ENCODE results near the gene NIM1K. TPM values are rescaled to one million over a fixed set of nuclear protein-coding genes. Genes with fewer than 3 reads are reported as not detected.
"Not testable (repeated sequence)": the region's sequence is repeated elsewhere in the genome, so short reads cannot be mapped to it uniquely, and the experiment has no call there.

Gene NIM1K
- total RNA-seq, 1 donor from 2014 or later = 0.58 TPM

- DNase-seq (ENCODE audit: low spot score) = no peak
Observed at GRCh38 chr5:43227655-43228054, 35.6 kb downstream of the NIM1K start.

- no peak for DNase-seq (ENCODE audit: low spot score)
Observed at GRCh38 chr5:43230707-43231106, 38.7 kb downstream of the NIM1K start.

GRCh38 chr5:43231977-43232376 is 40.0 kb downstream of the NIM1K start:
- DNase-seq (ENCODE audit: low spot score) = no peak

GRCh38 chr5:43232943-43233833 is 41.2 kb downstream of the NIM1K start:
- DNase-seq (ENCODE audit: low spot score) = no peak

DNA sequence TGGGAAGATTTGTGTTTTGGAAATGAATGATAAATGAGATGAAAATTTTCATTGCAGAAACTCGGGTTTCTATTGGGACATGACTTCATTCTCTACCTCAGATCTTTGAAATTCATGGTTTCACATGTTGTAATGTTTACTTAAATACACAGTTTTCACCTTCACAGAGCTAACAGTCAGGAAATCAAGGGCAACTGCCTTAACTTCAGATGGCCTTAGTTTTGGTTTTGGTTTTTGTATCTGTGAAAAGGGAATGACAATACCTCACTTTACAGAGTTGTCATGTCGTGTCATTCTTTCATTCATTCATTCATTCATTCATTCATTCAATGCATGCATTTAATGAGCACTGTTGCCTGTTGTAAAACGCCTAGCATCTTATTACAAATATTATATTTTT is 41.9 kb downstream of the NIM1K start:
- DNase-seq (ENCODE audit: low spot score) = no peak

DNA sequence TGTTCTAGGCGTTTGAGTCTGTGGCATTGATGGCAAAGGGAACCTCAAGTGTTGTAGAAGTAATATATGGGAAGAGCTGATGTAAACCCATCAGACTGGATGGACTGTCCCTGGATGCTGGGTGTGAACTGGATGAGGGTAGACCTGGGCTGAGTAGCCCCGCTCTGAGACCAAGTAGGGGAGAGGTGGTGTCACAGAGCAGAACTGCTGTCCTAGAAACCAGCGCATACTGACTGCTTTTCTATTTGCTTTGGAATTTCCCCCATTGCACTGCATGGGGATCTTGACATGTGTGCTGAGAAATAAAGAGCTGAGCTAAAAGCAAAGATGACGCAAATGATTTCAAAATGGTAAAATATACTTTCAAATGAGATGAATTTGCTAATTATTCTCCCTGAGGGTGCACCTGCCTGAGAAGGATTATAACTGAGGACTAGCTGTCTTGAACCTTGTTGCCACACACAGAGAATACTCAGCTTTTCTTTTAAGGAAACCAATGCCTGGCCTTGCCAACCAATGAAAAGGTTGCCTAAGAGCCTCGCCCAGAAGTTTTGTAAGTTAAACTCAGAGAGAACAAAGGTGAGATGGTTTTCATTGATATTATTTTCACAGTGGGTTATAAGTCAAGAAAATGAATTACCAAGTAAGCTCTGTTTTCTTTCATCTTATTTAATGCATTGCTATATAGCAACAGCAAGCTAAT is 44.8 kb downstream of the NIM1K start:
- no peak for DNase-seq (ENCODE audit: low spot score)

- no peak for DNase-seq (ENCODE audit: low spot score)
Observed at GRCh38 chr5:43242196-43242595, 50.2 kb downstream of the NIM1K start.

GRCh38 chr5:43243270-43243669 is 51.2 kb downstream of the NIM1K start:
- DNase-seq (ENCODE audit: low spot score) = no peak

DNA sequence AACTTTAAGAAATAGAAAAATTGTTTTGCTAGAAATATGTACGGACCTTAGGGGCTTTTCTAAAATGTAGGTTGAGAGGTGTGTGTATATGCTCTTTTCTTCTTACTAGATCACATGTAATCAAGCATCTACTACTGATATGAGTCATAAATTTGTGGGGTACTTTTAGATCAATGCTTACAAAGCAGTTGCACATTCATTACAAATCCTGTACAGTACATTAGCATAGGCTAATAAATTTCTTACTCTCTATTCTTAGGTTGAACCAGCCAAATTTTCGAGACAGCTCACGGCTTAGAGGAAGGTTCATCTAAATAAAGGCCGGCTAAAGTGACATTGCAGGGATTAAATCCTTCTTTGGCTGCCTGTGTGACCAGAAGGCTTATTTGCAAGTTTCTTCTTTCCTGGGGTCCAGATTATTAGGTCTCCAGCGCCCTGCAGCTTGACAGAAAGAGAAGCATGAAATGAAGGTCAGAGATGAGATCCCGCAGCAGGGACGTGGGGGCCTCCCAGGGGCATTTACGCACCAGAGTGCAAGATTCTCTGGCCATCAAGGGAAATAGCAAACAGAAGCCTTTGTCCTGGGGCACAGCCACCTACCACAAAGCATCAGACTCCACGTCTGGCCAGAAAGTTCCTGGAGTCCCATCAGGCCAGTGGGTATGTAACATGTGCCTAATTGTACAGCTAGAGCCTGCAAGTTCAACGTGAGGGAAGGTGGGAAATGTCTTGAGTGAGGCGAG is 53.0 kb downstream of the NIM1K start:
- DNase-seq (ENCODE audit: low spot score) = no peak

DNA sequence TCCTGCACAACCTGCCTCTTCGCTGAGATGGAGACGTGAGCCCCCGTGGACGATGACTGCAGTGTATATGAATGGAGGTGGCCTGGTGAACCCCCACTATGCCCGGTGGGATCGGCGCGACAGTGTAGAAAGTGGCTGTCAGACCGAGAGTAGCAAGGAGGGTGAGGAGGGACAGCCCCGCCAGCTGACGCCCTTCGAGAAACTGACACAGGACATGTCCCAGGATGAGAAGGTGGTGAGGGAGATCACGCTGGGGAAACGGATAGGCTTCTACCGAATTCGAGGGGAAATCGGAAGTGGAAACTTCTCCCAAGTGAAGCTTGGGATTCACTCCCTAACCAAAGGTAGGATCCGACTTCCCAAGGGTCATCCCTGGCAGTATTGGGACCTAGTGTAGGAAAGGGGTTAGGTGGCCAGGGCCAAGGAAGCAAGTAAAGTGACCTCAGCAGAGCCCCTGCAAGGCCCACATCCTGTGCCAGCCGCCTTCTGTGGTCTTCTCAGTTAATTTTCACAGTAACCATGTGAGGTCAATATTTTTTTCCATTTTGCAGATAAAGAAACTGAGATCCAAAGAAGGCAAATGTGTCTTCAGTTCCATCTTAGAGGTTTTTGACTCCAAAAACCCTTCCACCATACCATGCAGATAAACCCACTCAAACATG is 53.8 kb downstream of the NIM1K start:
- no peak for DNase-seq (ENCODE audit: low spot score)

GRCh38 chr5:43251754-43252153 is 59.7 kb downstream of the NIM1K start:
- DNase-seq (ENCODE audit: low spot score) = no peak

DNA sequence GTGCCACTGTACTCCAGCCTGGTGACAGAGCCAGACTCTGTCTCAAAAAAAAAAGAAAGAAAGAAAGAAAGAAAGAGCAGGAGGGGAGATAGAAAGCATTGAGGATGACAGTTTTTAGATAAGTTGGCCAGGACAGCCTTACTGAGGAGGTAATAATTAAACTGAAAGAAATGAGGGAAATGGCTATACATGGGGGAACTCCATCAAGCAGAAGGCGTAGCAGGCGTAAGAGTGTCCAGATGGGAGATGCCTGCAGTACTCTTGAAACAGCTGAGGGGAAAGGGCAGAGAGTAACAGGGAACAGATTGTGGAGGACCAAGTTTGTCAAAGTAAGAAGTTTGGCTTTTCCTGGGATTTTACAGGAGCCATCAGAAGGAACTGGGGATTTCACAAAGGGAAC is 63.7 kb downstream of the NIM1K start:
- DNase-seq (ENCODE audit: low spot score) = no peak

DNA sequence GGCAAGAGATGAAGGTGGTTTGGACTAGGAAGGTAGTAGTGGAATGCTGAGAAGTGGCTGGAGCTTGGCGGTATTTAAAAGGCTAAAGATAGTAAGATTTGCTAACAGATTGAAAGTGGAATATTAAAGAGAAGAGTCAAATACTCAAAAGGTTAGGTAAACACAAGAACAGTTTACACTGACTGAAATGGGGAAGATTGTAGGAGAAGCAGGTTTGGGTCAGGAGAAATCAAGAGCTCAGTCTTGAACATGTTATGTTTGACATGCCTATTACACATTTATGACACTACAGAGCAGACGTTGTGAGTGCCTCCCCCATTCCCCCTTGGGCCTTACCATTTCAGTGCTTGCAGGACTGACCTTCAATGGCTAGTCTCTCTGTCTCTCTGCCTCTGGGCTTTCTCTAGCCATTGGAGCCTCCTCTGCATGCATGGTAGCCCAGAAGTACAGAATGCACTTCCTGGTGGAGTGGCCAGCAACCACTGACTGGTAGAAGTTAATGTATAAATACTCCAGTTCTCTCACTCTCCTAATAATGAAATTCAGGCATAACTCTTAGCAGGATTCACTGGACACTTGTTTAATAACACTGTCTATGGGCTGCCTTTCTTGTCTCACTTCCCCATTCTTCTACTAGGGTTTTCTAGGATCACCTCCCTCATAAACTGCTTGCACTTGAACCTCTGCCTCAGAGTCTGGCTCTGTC is 64.4 kb downstream of the NIM1K start:
- DNase-seq (ENCODE audit: low spot score) = no peak

- DNase-seq (ENCODE audit: low spot score) = no peak
Observed at GRCh38 chr5:43258116-43258515, 66.1 kb downstream of the NIM1K start.

- DNase-seq (ENCODE audit: low spot score) = not testable (repeated sequence)
Observed at GRCh38 chr5:43262269-43262668, 70.2 kb downstream of the NIM1K start.

- DNase-seq (ENCODE audit: low spot score) = no peak
Observed at GRCh38 chr5:43268188-43268820, 76.3 kb downstream of the NIM1K start.

GRCh38 chr5:43270645-43271044 is 78.6 kb downstream of the NIM1K start:
- DNase-seq (ENCODE audit: low spot score) = no peak

DNA sequence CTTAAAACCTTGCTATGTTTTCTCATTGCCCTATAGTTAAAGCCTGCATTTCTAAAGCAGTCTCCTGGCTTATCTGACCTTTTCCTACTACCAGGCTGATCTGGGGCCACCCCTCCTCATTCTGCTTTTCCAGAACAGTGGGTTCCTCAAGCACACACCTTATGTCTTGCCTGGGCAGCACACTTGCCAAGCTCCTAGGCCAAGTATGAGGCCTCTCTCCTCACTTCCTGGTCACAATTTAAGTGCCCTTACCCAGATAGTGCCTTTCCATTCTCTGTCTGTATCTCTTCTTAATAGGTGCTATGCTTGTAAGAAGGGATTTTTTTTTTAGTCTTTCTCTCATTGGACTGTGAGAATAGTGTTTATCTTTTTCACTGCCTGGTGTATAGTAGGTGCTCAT is 81.5 kb downstream of the NIM1K start:
- no peak for DNase-seq (ENCODE audit: low spot score)

- DNase-seq (ENCODE audit: low spot score) = no peak
Observed at GRCh38 chr5:43274435-43275114, 82.5 kb downstream of the NIM1K start.

- no peak for DNase-seq (ENCODE audit: low spot score)
Observed at GRCh38 chr5:43275391-43275790, 83.4 kb downstream of the NIM1K start.
